VCaP (cell line): ENCODE results near the gene HAGHL.
A peak's percentile ranks its signal among the peaks of the same experiment; 100 is the strongest.

Experiments
- H3K27ac ChIP-seq: fragments of 450-650 bp; 2 replicates; pipeline ENCODE4 v1.5.1; 2017
- CTCF ChIP-seq: fragments of 450-650 bp; conservative IDR thresholded peaks from 2 replicates; pipeline ENCODE4 v1.5.1; 2017; ENCODE audit warnings: mild to moderate bottlenecking, moderate library complexity

Gene HAGHL

GRCh38 chr16:728131-728889, 1.4 kb downstream of the HAGHL start:
- H3K27ac ChIP-seq, result peak overlapping the region; percentile 90
- TF ChIP-seq CTCF, result no peak

DNA sequence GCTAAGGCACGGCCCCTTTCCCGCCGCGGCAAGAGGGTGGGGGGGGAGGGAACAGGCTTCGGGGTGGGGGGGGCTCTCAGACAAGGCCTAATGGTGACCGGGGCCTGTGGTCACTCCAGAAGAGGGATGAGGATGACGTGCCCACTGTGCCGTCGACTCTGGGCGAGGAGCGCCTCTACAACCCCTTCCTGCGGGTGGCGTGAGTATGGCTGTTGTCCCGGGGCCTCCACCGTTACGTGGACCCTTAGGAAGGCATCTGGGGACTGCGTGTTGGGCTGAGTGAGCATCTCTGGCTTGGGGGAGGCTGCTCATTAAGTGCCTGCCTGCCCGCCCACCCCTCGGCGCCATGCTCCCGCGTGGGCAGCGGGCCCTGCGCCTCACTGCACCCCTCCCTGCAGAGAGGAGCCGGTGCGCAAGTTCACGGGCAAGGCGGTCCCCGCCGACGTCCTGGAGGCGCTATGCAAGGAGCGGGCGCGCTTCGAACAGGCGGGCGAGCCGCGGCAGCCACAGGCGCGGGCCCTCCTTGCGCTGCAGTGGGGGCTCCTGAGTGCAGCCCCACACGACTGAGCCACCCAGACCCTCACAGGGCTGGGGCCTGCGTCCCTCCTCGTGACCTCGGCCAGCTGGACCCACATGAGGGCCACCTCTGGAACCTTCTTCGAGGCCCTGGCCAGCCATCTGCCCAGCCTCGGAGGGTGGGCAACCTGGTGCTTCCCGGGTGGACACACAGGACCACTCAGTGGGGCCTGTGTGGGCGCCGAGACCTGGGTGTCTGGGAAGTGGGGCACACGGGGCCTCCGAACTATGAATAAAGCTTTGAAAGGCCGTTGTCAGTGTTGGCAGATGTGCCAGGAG, 2.2 kb downstream of the HAGHL start:
- no peak for TF ChIP-seq CTCF
- peak overlapping the region; percentile 90 for H3K27ac ChIP-seq

DNA sequence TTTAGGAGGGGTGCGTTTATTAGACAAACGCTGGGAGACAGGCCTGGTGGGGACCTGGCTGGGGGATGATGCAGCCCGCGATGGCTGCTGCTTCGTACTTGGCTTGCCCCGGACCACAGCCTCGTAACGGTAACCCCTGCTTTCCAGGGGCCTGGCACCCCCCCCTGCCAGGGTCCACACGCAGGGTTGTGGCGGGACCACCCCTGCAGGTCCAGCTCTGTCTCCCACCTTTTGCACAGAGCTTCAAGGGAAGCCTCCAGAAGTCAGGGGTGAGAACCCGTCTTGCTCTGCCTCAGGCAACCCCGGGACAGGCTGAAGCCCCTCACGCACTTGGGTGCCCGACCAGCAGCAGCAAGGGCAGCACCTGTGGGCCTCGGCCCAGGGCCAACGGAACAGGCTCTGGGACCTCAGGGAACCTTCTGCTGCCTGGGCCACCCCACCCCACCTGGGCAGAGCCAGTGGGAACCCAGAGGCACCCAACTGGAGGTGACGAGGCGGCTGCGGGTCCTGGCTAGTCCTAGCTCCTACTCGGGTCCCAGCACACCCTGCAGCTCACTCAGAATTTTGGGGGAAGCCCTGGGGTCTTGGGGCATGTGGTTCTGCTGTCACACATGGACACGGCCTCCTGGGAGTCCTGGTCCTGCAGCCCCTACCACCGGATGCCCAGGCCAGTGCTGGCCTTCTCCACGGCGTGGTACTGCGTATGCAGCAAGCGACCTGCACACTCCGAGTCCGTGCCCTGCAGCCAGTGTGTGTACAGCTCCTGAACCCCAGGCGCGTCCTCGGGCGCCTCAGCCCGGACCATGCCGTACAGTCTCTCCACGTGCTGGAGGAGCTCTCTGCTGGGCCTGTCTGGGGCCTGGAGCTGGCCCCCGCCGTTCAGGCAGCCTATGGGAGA, 3.1 kb downstream of the HAGHL start:
- no peak for TF ChIP-seq CTCF
- peak overlapping the region; percentile 90; the same call in 1 of the 2 replicates for H3K27ac ChIP-seq

GRCh38 chr16:730666-731509, 4.0 kb downstream of the HAGHL start:
- H3K27ac ChIP-seq, result no peak overlapping the region
- no peak for TF ChIP-seq CTCF

GRCh38 chr16:732332-732731, 5.4 kb downstream of the HAGHL start:
- TF ChIP-seq CTCF, result no peak

GRCh38 chr16:732936-733335, 6.0 kb downstream of the HAGHL start:
- TF ChIP-seq CTCF, result no peak

More at GRCh38 chr16:732332-732731, 5.4 kb downstream of the HAGHL start:
- no peak overlapping the region for H3K27ac ChIP-seq

More at GRCh38 chr16:732936-733335, 6.0 kb downstream of the HAGHL start:
- H3K27ac ChIP-seq, result no peak overlapping the region
